NOMO-1 (cell line): ENCODE results near the gene TENM4.
A peak's percentile ranks its signal among the peaks of the same experiment; 100 is the strongest.

Experiments used
- DNase-seq, 2 experiments: peaks; one replicate each; lab custom pipeline; 2025; ENCODE audit not compliant: unreplicated experiment in 2 of 2; lab: John Stamatoyannopoulos, UW

The TENM4 gene

GRCh38 chr11:79044201-79044600 lies 396.6 kb downstream of the TENM4 start:
- DNase-seq, result no peak

DNA sequence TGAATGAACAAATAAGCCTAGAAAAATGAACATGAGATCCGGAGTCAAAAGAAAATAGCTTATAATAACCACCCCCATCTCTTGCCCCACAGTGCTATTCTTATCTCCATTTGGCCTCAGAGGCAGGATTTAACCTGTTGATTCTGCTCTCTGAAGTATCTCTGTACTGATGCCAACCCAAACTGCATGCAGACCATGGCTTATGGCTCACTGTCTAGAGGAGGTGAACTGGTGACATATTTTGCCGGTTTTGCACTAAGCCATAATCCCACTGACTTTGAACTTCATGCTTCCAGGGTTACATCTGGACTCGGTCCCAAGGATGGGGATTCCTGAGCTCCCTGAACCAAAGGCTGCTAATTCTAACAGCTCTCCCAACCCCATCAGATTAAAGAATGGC lies 397.1 kb downstream of the TENM4 start:
- no peak for DNase-seq

DNA sequence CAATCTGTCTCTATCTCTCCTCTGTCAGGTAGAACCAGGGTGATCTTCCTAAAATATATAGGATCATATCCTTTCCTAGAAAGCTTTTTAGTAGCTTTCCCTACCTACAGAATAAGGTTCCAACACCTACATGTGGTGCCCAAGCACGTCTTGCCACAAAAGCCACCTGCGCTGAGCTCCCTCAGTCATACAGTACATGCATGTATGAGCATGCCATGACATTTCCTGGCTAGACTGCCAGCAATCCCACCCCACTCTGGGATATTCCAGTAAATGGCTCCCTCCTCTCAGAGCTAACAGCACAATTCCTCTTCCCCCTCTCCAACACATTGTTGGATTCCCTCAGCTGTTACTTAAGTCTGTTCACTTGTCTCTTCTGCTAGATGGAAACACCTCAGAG lies 398.0 kb downstream of the TENM4 start:
- DNase-seq, result no peak

DNA sequence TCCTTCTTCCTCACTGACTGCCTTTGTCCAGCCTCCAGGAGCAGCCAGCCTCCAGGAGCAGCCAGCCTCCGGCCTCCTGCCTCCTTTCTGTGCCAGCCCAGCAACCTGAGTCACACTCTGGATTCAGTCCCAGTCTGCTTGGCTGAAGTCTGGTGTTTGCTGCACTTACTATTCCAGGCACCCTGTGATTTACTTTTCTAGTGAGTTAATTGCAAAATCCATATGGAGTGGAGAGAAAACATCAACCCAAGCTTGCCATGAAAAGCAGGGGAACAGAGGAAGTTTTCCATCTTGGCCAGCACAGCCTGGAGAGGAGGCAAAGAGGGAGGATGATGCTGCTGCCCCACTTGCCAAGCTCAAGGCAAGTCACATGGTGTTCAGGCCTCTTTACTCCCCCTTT lies 400.5 kb downstream of the TENM4 start:
- DNase-seq, result no peak

GRCh38 chr11:79039122-79039521 lies 401.7 kb downstream of the TENM4 start:
- DNase-seq, result no peak

- no peak for DNase-seq
Measured at GRCh38 chr11:79035881-79036280, 404.9 kb downstream of the TENM4 start.

GRCh38 chr11:79033833-79034232 lies 407.0 kb downstream of the TENM4 start:
- DNase-seq, result no peak

GRCh38 chr11:79030448-79030847 lies 410.4 kb downstream of the TENM4 start:
- DNase-seq, result no peak

GRCh38 chr11:79028225-79028624 lies 412.6 kb downstream of the TENM4 start:
- peak; percentile 12 to 39 for DNase-seq

- peak; percentile 61 to 72 for DNase-seq
Measured at GRCh38 chr11:79026803-79027445, 413.9 kb downstream of the TENM4 start.

DNA sequence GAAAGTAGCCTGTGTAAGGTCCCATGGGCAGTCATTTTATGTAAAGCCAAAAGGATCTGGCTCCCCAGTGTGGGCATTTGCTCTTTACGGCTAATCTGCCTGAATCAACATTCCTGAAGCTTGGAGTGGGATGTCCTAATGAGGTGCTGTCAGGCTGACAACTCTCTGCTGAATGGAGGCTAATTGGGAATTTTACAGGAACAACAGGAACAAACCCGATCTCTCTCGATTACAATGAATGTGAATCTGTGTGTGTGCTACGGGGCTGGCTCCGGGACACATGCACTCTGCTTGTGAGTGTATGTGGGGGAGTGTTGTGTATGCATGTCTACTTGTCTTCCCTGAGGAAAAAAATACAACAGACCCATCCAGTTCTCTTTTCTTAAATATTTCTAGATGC lies 415.2 kb downstream of the TENM4 start:
- DNase-seq, result no peak

DNA sequence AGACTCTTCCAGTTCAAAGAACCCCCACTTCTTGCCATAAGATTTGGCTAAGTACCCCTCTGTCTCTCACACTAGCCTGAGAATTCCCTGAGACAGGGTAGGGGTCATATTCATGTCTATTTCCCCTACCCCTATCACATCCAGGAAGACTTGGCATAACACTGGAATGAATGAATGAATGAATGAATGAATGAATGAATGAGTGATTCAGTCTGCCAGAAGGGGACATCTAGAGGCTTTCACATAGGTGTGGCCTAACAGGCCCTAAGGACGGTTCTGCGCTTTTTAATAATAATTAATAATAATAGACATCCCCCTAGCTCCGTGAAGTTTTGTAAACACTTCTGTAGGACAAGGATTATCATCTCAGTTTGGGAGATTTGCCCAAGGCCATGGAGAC lies 415.7 kb downstream of the TENM4 start:
- no peak for DNase-seq

DNA sequence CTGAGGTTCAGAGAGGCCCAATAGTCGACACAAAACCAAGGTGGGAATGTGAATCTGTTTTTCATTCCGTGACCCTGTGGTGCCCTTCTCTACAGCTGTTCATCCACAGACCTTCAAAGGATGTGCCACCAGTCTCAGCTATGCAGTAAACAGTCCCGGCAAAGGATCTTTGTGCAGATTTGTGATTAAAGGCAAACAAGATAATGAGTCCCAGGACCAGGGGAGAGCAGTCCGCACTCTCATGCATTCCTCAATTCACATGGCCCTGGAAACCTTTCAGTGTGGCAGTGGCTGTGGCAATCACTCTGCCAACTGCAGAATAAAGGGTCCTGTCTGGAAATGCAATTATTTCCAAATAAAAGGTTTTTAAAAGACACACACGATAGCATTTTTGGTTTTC lies 418.6 kb downstream of the TENM4 start:
- no peak for DNase-seq

DNA sequence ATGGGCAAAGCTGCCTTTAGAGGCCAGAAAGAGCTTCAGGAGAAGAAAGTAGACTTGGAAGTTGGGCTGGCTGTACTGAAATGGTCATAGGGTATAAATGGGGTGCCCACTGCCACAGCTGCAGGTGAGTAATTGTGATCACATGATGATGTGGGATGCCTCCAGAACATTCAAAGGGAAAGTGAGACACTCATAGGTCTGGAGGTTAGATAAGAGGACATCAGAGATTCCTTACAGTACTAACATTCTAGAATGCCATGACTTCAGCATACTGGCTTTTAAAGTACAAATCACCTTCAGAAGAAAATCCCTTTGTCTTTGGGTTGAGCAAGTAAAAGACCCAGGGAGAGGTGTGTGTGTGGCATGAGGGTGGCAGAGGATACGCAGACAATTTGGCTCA lies 419.2 kb downstream of the TENM4 start:
- no peak for DNase-seq

DNA sequence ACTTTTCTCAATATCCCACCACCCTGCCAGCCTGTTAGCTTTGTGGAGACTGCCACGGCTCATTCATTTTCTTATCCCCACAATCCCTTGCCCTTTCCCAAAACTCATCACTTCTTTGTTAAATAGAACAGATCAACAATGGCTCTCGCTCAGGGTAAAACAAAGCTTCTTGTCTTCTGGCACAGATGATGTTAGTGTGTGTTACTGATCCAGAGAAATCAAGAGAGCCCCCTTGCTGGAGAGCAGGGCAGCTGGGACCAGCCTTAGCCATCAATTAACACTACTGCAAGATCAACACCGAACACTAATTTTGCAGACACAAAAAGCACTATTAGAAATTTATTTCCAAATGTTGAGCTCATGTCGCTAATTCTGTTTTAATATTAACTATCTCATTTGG lies 420.9 kb downstream of the TENM4 start:
- DNase-seq, result no peak

GRCh38 chr11:79019277-79019676 lies 421.6 kb downstream of the TENM4 start:
- DNase-seq, result no peak

- DNase-seq, result no peak
Measured at GRCh38 chr11:79018371-79018849, 422.4 kb downstream of the TENM4 start.

DNA sequence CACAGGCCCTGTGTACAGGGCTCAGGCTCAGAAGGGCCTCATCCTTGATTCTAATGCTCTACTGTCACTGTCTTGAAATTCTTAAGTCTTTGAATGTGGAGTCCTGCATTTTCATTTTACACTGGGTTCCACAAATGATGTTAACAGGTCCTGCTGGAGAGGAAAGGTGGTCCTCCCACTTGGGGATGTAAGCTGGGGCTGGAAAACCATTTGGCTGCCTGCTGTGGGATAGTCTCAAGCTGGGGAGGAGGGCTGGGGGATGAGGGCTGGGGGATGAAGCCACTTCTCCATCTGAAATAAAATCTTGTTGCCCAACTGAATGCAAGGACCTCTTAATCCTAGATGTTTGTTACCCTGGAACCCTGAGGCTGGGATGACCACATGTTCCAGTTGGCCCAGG lies 423.0 kb downstream of the TENM4 start:
- no peak for DNase-seq

GRCh38 chr11:79013509-79013908 lies 427.3 kb downstream of the TENM4 start:
- no peak for DNase-seq

GRCh38 chr11:79011357-79011756 lies 429.5 kb downstream of the TENM4 start:
- no peak for DNase-seq

DNA sequence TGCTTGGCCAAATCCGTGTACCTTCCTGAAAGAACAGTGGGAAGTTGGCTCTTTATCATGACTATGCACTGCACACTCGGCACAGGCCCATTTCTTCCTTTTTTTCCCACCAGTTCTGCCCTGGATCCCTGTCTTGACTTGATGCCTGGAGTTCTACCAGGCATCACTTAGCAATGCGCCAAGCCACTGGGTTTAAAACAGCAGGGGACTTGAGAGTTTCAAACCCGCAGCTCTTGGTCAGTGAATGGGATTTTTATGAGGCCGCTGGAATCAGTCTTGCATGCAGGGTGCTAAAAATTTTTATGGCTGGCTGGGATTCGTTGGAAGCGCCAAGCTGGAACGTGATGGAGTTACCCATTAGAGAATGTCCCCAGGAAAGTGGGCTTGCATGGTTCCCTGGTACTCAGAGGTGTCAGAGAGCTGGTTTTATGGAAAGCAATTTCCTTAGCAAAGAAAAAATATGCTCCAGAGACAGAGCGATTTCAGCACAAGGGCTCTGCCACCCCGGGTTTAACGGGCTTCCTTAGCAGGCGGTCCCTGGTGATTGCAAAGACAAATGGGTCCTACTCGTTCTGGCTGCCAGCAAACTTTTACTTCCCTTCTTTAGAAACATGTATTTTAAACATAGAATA lies 432.9 kb downstream of the TENM4 start:
- no peak for DNase-seq

DNA sequence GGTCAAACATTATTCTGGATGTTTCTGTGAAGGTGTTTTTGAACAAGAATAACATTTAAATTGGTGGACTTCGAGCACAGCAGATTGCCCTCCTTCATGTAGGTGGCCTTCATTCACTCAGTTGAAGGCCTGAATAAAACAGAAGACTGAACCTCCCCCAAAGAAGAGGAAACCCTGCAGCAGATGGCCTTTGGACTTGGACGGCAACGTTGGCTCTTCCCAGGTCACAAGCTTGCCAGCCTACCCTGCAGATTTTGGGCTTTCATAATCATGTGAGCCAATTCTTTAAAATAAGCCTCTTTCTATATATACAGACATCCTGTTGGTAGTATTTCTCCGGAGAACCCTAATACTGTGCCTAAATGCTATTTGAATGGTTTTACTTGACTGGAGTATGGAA lies 434.0 kb downstream of the TENM4 start:
- no peak for DNase-seq

GRCh38 chr11:78996007-78996406 lies 444.8 kb downstream of the TENM4 start:
- DNase-seq, result no peak
